Endodermal cell (in vitro differentiated cells): Measurements from ENCODE around the gene ZNF407. TPM values are rescaled to one million over a fixed set of nuclear protein-coding genes. Genes with fewer than 3 reads are reported as not detected.

Experiments
- DNase-seq: peaks from one replicate; pipeline ENCODE4 v3.0.0-alpha.2; 2017
- H3K27ac ChIP-seq: 2 replicates; pipeline ENCODE4 v1.5.1; 2013; ENCODE audit warnings: mild to moderate bottlenecking, low read depth, low read length, moderate library complexity
- H3K27me3 ChIP-seq: 2 replicates; pipeline ENCODE4 v1.6.1; 2013; ENCODE audit warnings: mild to moderate bottlenecking, low read length, moderate library complexity; ENCODE audit not compliant: insufficient read depth, control insufficient read depth, poor library complexity, severe bottlenecking
- H3K36me3 ChIP-seq: 2 replicates; pipeline ENCODE4 v1.7.0; 2013; ENCODE audit warnings: mild to moderate bottlenecking, low read length, moderate library complexity; ENCODE audit not compliant: control insufficient read depth, insufficient read depth
- H3K4me1 ChIP-seq: one replicate; pipeline ENCODE4 v1.7.0; 2013; ENCODE audit warnings: low read length; ENCODE audit not compliant: control insufficient read depth, insufficient read depth
- H3K4me3 ChIP-seq: 2 replicates; pipeline ENCODE4 v1.5.1; 2013; ENCODE audit warnings: mild to moderate bottlenecking, low read length, moderate library complexity
- H3K9ac ChIP-seq: 2 replicates; pipeline ENCODE4 v1.6.1; 2013; ENCODE audit warnings: mild to moderate bottlenecking, low read length, moderate library complexity; ENCODE audit not compliant: poor library complexity, severe bottlenecking; ENCODE audit errors: extremely low read depth
- H3K9me3 ChIP-seq: 2 replicates; pipeline ENCODE4 v1.6.1; 2013; ENCODE audit warnings: mild to moderate bottlenecking, low read length, moderate library complexity; ENCODE audit not compliant: control insufficient read depth
- H3K27ac Mint-ChIP-seq: 2 replicates; pipeline ENCODE4 v1.8.0; 2020; ENCODE audit warnings: mixed read lengths
- H3K27me3 Mint-ChIP-seq: 2 replicates; pipeline ENCODE4 v1.8.0; 2021; ENCODE audit warnings: mild to moderate bottlenecking, mixed read lengths; ENCODE audit not compliant: insufficient read depth
- H3K36me3 Mint-ChIP-seq: 2 replicates; pipeline ENCODE4 v1.8.0; 2020; ENCODE audit warnings: low read depth, mixed read lengths
- H3K4me1 Mint-ChIP-seq: 2 replicates; pipeline ENCODE4 v1.8.0; 2020; ENCODE audit warnings: mixed read lengths
- H3K4me3 Mint-ChIP-seq: 2 replicates; pipeline ENCODE4 v1.8.0; 2020; ENCODE audit warnings: mild to moderate bottlenecking, moderate library complexity, mixed read lengths
- H3K9me3 Mint-ChIP-seq: 2 replicates; pipeline ENCODE4 v1.8.0; 2020; ENCODE audit warnings: mild to moderate bottlenecking, mixed read lengths
- WGBS, 2 experiments: methylation state at CpG; one replicate each; pipeline versions ENCODE4 v1.1.5 to v1.1.7; 2013; ENCODE audit warnings: missing lambda C conversion rate in 2 of 2, mixed read lengths in 1 of 2; ENCODE audit not compliant: insufficient coverage in 1 of 2, insufficient read length in 1 of 2; 5-methylcytosine and 5-hydroxymethylcytosine counted together
- total RNA-seq, 2 donors: library from RNA; stranded (reverse); fragmentation: NEBNext Ultra II Directional in 1 of 2; extraction: Animal tissue kit (Norgen Biotek cat#: 25700) in 1 of 2; gene quantifications; 2 replicates in 1 of 2; 3 replicates in 1 of 2; pipeline ENCODE4 v1.2.1, GENCODE V29; 2021
- TF ChIP-seq, protein P1 (sequence below): fragments of 200-600 bp; sonication (generic); conservative IDR thresholded peaks from 2 replicates; pipeline ENCODE4 v1.5.0; 2021; ENCODE audit warnings: antibody characterized with exemption, mild to moderate bottlenecking

The ZNF407 gene
- total RNA-seq, 2 donors from 2014 or later = 7.6 to 13.1 TPM

GRCh38 chr18:74683573-74683972, 85.9 kb downstream of the ZNF407 start:
- H3K27ac Mint-ChIP-seq = no peak overlapping the region
- H3K4me1 Mint-ChIP-seq = no peaks in the 10 kb centered on the region
- no peak overlapping the region for H3K9ac ChIP-seq
- no peaks in the 10 kb centered on the region for H3K27me3 ChIP-seq
- no peak overlapping the region for H3K27ac ChIP-seq
- H3K9me3 ChIP-seq = peaks cover under 1% of the 10 kb centered on the region
- no peaks in the 10 kb centered on the region for H3K4me1 ChIP-seq
- no peak for DNase-seq
- TF ChIP-seq, protein P1, sequence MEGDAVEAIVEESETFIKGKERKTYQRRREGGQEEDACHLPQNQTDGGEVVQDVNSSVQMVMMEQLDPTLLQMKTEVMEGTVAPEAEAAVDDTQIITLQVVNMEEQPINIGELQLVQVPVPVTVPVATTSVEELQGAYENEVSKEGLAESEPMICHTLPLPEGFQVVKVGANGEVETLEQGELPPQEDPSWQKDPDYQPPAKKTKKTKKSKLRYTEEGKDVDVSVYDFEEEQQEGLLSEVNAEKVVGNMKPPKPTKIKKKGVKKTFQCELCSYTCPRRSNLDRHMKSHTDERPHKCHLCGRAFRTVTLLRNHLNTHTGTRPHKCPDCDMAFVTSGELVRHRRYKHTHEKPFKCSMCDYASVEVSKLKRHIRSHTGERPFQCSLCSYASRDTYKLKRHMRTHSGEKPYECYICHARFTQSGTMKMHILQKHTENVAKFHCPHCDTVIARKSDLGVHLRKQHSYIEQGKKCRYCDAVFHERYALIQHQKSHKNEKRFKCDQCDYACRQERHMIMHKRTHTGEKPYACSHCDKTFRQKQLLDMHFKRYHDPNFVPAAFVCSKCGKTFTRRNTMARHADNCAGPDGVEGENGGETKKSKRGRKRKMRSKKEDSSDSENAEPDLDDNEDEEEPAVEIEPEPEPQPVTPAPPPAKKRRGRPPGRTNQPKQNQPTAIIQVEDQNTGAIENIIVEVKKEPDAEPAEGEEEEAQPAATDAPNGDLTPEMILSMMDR = no peak
- H3K9me3 Mint-ChIP-seq = no peaks in the 10 kb centered on the region
- H3K36me3 ChIP-seq = no peaks in the 10 kb centered on the region
- H3K4me3 Mint-ChIP-seq = no peak overlapping the region
- no peaks in the 10 kb centered on the region for H3K36me3 Mint-ChIP-seq
- no peak overlapping the region for H3K4me3 ChIP-seq
- no peaks in the 10 kb centered on the region for H3K27me3 Mint-ChIP-seq

GRCh38 chr18:74689251-74689650, 91.6 kb downstream of the ZNF407 start:
- no peaks in the 10 kb centered on the region for H3K4me1 ChIP-seq
- no peaks in the 10 kb centered on the region for H3K36me3 ChIP-seq
- no peaks in the 10 kb centered on the region for H3K27me3 Mint-ChIP-seq
- no peaks in the 10 kb centered on the region for H3K9me3 ChIP-seq
- H3K4me3 Mint-ChIP-seq = no peak overlapping the region
- H3K27me3 ChIP-seq = no peaks in the 10 kb centered on the region
- WGBS, 2 experiments = 83% methylated on average over 2 of the region's 2 CpGs; no CpG with 5 or more reads in 1 of the 2 experiments
- TF ChIP-seq, protein P1 = no peak
- no peak overlapping the region for H3K27ac ChIP-seq
- no peak overlapping the region for H3K9ac ChIP-seq
- no peak overlapping the region for H3K27ac Mint-ChIP-seq
- H3K4me3 ChIP-seq = no peak overlapping the region
- no peaks in the 10 kb centered on the region for H3K4me1 Mint-ChIP-seq
- H3K36me3 Mint-ChIP-seq = no peaks in the 10 kb centered on the region
- no peak for DNase-seq
- H3K9me3 Mint-ChIP-seq = no peaks in the 10 kb centered on the region

GRCh38 chr18:74692367-74693013, 94.8 kb downstream of the ZNF407 start:
- Histone ChIP-seq H3K27ac (no peak overlapping the region), H3K4me3 (no peak overlapping the region), H3K4me1 (no peaks in the 10 kb centered on the region), H3K9me3 (no peaks in the 10 kb centered on the region), H3K9ac (no peak overlapping the region), H3K27me3 (no peaks in the 10 kb centered on the region), H3K36me3 (no peaks in the 10 kb centered on the region)
- Mint-ChIP-seq H3K27me3 (no peaks in the 10 kb centered on the region), H3K4me1 (no peaks in the 10 kb centered on the region), H3K27ac (no peak overlapping the region), H3K9me3 (no peaks in the 10 kb centered on the region), H3K36me3 (no peaks in the 10 kb centered on the region), H3K4me3 (no peak overlapping the region)
- TF ChIP-seq, protein P1 = no peak
- WGBS, 2 experiments = 89 to 91% methylated on average over 3 to 9 of the region's 9 CpGs
- DNase-seq = no peak
